Uterus (tissue), 4 donors: ENCODE results near the gene CCDC188. TPM values are rescaled to one million over a fixed set of nuclear protein-coding genes. Genes with fewer than 3 reads are reported as not detected.

ENCODE experiments used
- DNase-seq, 2 donors: peaks; one replicate each; pipeline ENCODE4 v3.0.0-alpha.2; 2019 to 2020
- H3K27ac ChIP-seq, 2 donors: fragments of 200-600 bp; sonication (generic); 1 replicate in 1 of 2; 2 replicates in 1 of 2; pipeline ENCODE4 v1.5.1; 2016 to 2018
- H3K27me3 ChIP-seq, 2 donors: fragments of 200-600 bp; sonication (generic); one replicate each; pipeline ENCODE4 v1.5.1; 2018 to 2019; ENCODE audit warnings: control low read depth in 1 of 2
- H3K36me3 ChIP-seq, 2 donors: fragments of 200-600 bp; sonication (generic); one replicate each; pipeline ENCODE4 v1.5.1; 2019; ENCODE audit warnings: control low read depth in 1 of 2
- H3K4me1 ChIP-seq, 2 donors: fragments of 200-600 bp; sonication (generic); one replicate each; pipeline ENCODE4 v1.5.1; 2018 to 2019; ENCODE audit warnings: control low read depth in 1 of 2
- H3K4me3 ChIP-seq, 2 donors: fragments of 200-600 bp; sonication (generic); 1 replicate in 1 of 2; 2 replicates in 1 of 2; pipeline ENCODE4 v1.5.1; 2018 to 2019; ENCODE audit warnings: mild to moderate bottlenecking in 1 of 2
- H3K9me3 ChIP-seq, 2 donors: fragments of 200-600 bp; sonication (generic); one replicate each; pipeline ENCODE4 v1.5.1; 2019; ENCODE audit warnings: control low read depth in 1 of 2
- POLR2A ChIP-seq, 2 donors: fragments of 450-650 bp; IDR thresholded peaks; one replicate each; pipeline ENCODE4 v1.6.1; 2016; ENCODE audit warnings: antibody characterized with exemption in 2 of 2, mild to moderate bottlenecking in 1 of 2, moderate library complexity in 1 of 2
- intact Hi-C: fragments of 100-400 bp; cut with DNase I; formaldehyde crosslinking; loops from one replicate; pipeline ENCODE4 v1.15.1; 2023; ENCODE audit warnings: low total_unique reads
- total RNA-seq, 4 donors: library from RNA; depleted of rRNA in 3 of 4; stranded (reverse); fragments of >200 nt in 3 of 4; gene quantifications; one replicate each; pipeline versions ENCODE4 v1.1.0 to v1.2.4, GENCODE V29; 2014 to 2023
- TF ChIP-seq, protein P1 (sequence below), 4 experiments: fragments of 200-600 bp in 2 of 4; fragments of 450-650 bp in 2 of 4; sonication (generic) in 2 of 4; IDR thresholded peaks; one replicate each; pipeline ENCODE4 v1.5.1; 2016 to 2019; ENCODE audit warnings: antibody characterized with exemption in 4 of 4, mild to moderate bottlenecking in 2 of 4, moderate library complexity in 1 of 4
- donor health status: DM: yes; HTN: yes; CAD: no.

CCDC188 gene
- total RNA-seq, 4 donors from 2014 or later = 2.7 to 4.3 TPM; not detected in 2

- DNase-seq = no peak
- no peaks in the 10 kb centered on the region for H3K36me3 ChIP-seq
- no peak overlapping the region for H3K4me3 ChIP-seq
- H3K27me3 ChIP-seq = no peaks in the 10 kb centered on the region
- H3K4me1 ChIP-seq = no peaks in the 10 kb centered on the region
- no peaks in the 10 kb centered on the region for H3K9me3 ChIP-seq
- no peak for TF ChIP-seq POLR2A (IDR thresholded peaks at IDR 0.05)
- TF ChIP-seq, protein P1, sequence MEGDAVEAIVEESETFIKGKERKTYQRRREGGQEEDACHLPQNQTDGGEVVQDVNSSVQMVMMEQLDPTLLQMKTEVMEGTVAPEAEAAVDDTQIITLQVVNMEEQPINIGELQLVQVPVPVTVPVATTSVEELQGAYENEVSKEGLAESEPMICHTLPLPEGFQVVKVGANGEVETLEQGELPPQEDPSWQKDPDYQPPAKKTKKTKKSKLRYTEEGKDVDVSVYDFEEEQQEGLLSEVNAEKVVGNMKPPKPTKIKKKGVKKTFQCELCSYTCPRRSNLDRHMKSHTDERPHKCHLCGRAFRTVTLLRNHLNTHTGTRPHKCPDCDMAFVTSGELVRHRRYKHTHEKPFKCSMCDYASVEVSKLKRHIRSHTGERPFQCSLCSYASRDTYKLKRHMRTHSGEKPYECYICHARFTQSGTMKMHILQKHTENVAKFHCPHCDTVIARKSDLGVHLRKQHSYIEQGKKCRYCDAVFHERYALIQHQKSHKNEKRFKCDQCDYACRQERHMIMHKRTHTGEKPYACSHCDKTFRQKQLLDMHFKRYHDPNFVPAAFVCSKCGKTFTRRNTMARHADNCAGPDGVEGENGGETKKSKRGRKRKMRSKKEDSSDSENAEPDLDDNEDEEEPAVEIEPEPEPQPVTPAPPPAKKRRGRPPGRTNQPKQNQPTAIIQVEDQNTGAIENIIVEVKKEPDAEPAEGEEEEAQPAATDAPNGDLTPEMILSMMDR (IDR thresholded peaks at IDR 0.05) = no peak
- intact Hi-C loops = no loop called here
- H3K27ac ChIP-seq = no peak overlapping the region
Observed at GRCh38 chr22:20170170-20170569, 19.3 kb upstream of the CCDC188 start.

- DNase-seq = no peak
- no peak overlapping the region for H3K27ac ChIP-seq
- no peaks in the 10 kb centered on the region for H3K4me1 ChIP-seq
- no peaks in the 10 kb centered on the region for H3K27me3 ChIP-seq
- intact Hi-C loops = no loop called here
- no peaks in the 10 kb centered on the region for H3K9me3 ChIP-seq
- H3K4me3 ChIP-seq = no peak overlapping the region
- no peaks in the 10 kb centered on the region for H3K36me3 ChIP-seq
- no peak for TF ChIP-seq POLR2A (IDR thresholded peaks at IDR 0.05)
- TF ChIP-seq, protein P1 (IDR thresholded peaks at IDR 0.05) = no peak
Observed at GRCh38 chr22:20169253-20169822, 18.5 kb upstream of the CCDC188 start.

DNA sequence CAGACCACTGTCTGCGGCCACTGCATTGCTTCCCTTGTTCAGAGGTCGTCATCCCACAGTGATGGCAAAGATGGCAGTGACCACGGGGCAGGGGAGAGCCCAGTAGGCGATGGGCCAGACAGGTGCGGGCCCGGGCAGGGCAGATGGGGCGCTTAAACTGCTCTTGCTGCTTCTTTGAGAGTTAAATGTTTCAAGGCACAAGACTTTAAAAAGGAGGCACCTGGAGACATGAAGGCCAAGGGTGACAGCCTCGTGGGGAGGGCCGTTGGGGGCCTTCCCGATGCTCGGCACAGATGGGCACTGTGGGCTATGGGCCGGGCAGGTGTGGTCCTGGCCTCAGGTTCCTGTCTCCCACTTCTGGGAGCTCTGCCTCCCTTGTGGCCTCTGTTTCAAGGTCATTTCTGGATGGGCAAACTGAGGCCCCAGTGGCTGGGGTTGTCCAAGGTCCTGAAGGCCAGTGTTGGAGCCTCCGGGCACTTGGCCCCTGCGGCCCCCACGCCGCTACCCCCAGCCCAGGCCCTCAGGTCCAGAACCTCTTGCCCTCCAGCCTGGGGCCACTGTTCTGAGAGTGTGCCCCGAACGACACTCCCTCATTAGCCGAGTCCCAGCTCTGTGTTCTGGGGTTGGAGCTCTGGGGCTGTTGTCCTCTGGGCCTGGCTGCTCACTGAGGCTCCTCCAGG, 16.9 kb upstream of the CCDC188 start:
- Histone ChIP-seq H3K9me3 (no peaks in the 10 kb centered on the region), H3K4me1 (no peaks in the 10 kb centered on the region)
- intact Hi-C loops = no loop called here

GRCh38 chr22:20166703-20167102, 15.8 kb upstream of the CCDC188 start:
- H3K4me1 ChIP-seq = no peaks in the 10 kb centered on the region
- H3K27me3 ChIP-seq = no peaks in the 10 kb centered on the region
- TF ChIP-seq POLR2A (IDR thresholded peaks at IDR 0.05) = no peak
- TF ChIP-seq, protein P1 (IDR thresholded peaks at IDR 0.05) = no peak
- H3K9me3 ChIP-seq = no peaks in the 10 kb centered on the region
- H3K27ac ChIP-seq = no peak overlapping the region
- no peak for DNase-seq
- intact Hi-C loops = no loop called here
- no peaks in the 10 kb centered on the region for H3K36me3 ChIP-seq
- H3K4me3 ChIP-seq = no peak overlapping the region

More for the DNA sequence above, 16.9 kb upstream of the CCDC188 start:
- no peak for TF ChIP-seq POLR2A (IDR thresholded peaks at IDR 0.05)
- TF ChIP-seq, protein P1 (IDR thresholded peaks at IDR 0.05) = no peak
- Histone ChIP-seq H3K4me3 (no peak overlapping the region), H3K27me3 (no peaks in the 10 kb centered on the region), H3K27ac (no peak overlapping the region), H3K36me3 (no peaks in the 10 kb centered on the region)
- no peak for DNase-seq

DNA sequence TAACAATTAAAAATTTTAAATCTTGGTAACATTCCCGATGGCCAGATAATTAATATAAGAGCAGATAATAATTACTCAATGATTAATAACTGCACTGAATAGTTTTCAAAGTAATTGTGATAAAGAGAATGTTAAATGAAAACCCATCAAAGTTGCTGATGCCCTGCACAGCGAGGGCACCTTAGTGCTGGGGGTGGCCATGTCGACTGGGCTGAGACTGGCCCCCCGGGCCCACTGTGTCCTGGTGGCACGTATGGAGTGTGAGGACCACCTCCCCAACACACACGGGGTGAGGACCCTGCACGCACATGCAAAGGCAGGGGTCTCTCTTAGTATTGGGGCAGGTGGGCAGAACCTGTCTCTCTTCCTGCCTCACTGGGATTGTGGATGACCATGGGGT, 15.1 kb upstream of the CCDC188 start:
- intact Hi-C loops = no loop called here
- Histone ChIP-seq H3K27me3 (no peaks in the 10 kb centered on the region), H3K27ac (no peak overlapping the region), H3K36me3 (no peaks in the 10 kb centered on the region), H3K4me3 (no peak overlapping the region), H3K9me3 (no peaks in the 10 kb centered on the region), H3K4me1 (no peaks in the 10 kb centered on the region)
- TF ChIP-seq, protein P1 (IDR thresholded peaks at IDR 0.05) = no peak
- TF ChIP-seq POLR2A (IDR thresholded peaks at IDR 0.05) = no peak
- no peak for DNase-seq
